HEK293 (cell line): Measurements from ENCODE around the gene BCKDHB.

Experiments
- ZNF768 ChIP-seq: fragments of 450-650 bp; formaldehyde crosslinking; IDR thresholded peaks from 2 replicates; pipeline ENCODE4 v1.5.1; 2018; ENCODE audit warnings: missing biosample characterization, mild to moderate bottlenecking, missing genetic modification characterization
- ZSCAN23 ChIP-seq: fragments of 450-650 bp; formaldehyde crosslinking; IDR thresholded peaks from 2 replicates; pipeline ENCODE4 v1.5.1; 2016; ENCODE audit warnings: missing biosample characterization, missing genetic modification characterization

- TF ChIP-seq ZNF768 (tag by site-specific recombination) (no peak), ZSCAN23 (tag by site-specific recombination) (no peak)
Observed at GRCh38 chr6:80151635-80152034, 45.2 kb downstream of the BCKDHB start.
